PC-9 (cell line): ENCODE measurements around the gene GPRIN2. TPM values are rescaled to one million over a fixed set of nuclear protein-coding genes. Genes with fewer than 3 reads are reported as not detected.

Experiments used
- BruUV-seq: library from RNA; stranded (reverse); fragments of 400-500 nt; replicated peaks from 2 replicates; lab custom pipeline; 2021; lab: Mats Ljungman, UMichigan
- CTCF ChIA-PET: fragments of 300-600 bp; sonication (Branson Sonifier 250); formaldehyde crosslinking; loops from one replicate; lab custom pipeline; 2022; ENCODE audit warnings: antibody characterized with exemption; lab: Charles Lee
- POLR2A ChIA-PET: fragments of 300-600 bp; sonication (Branson Sonifier 250); formaldehyde crosslinking; loops from one replicate; lab custom pipeline; 2022; ENCODE audit warnings: antibody characterized with exemption; ENCODE audit not compliant: unreplicated experiment; lab: Charles Lee
- DNase-seq, 2 experiments: peaks; one replicate each; pipeline versions ENCODE4 v3.0.0 to v3.0.0-alpha.2; 2015 to 2022; ENCODE audit warnings: mixed read lengths in 1 of 2
- H2AFZ ChIP-seq: fragments of 200-600 bp; sonication (generic); 2 replicates; pipeline ENCODE4 v1.8.1; 2017; ENCODE audit warnings: antibody characterized with exemption
- H3F3A ChIP-seq: fragments of 200-600 bp; sonication (generic); 2 replicates; pipeline ENCODE4 v1.8.1; 2017; ENCODE audit warnings: antibody characterized with exemption, mild to moderate bottlenecking, low read depth; ENCODE audit not compliant: insufficient read depth
- H3K27ac ChIP-seq: fragments of 200-600 bp; sonication (generic); 2 replicates; pipeline ENCODE4 v1.6.1; 2016; ENCODE audit warnings: mixed run types
- H3K27me3 ChIP-seq: fragments of 200-600 bp; sonication (generic); 2 replicates; pipeline ENCODE4 v1.6.1; 2016; ENCODE audit warnings: low read depth, mixed run types; ENCODE audit not compliant: insufficient read depth
- H3K36me3 ChIP-seq: fragments of 200-600 bp; sonication (generic); 2 replicates; pipeline ENCODE4 v1.6.1; 2016; ENCODE audit warnings: low read depth, mixed run types
- H3K4me1 ChIP-seq: fragments of 200-600 bp; sonication (generic); replicated peaks from 2 replicates; pipeline ENCODE4 v1.6.1; 2016; ENCODE audit warnings: mixed run types; ENCODE audit not compliant: insufficient read depth
- H3K4me2 ChIP-seq: fragments of 200-600 bp; sonication (generic); 2 replicates; pipeline ENCODE4 v1.6.1; 2017; ENCODE audit warnings: mixed run types
- H3K4me3 ChIP-seq: fragments of 200-600 bp; sonication (generic); 2 replicates; pipeline ENCODE4 v1.6.1; 2016; ENCODE audit warnings: mixed run types
- H3K79me2 ChIP-seq: fragments of 200-600 bp; sonication (generic); 2 replicates; pipeline ENCODE4 v1.6.1; 2017; ENCODE audit warnings: low read depth, mixed run types
- H3K9me2 ChIP-seq: fragments of 200-600 bp; sonication (generic); 2 replicates; pipeline ENCODE4 v1.8.1; 2017; ENCODE audit warnings: mild to moderate bottlenecking; ENCODE audit not compliant: insufficient read depth
- H3K9me3 ChIP-seq: fragments of 200-600 bp; sonication (generic); 2 replicates; pipeline ENCODE4 v1.8.1; 2016; ENCODE audit warnings: low read depth; ENCODE audit not compliant: insufficient read depth
- H4K20me1 ChIP-seq: fragments of 200-600 bp; sonication (generic); 2 replicates; pipeline ENCODE4 v1.8.1; 2017; ENCODE audit not compliant: insufficient read depth
- EZH2 ChIP-seq: fragments of 200-600 bp; sonication (generic); IDR thresholded peaks from 2 replicates; pipeline ENCODE4 v1.8.0; 2017; ENCODE audit warnings: antibody characterized with exemption, low read depth
- intact Hi-C: fragments of 100-400 bp; cut with micrococcal nuclease; formaldehyde crosslinking; loops from one replicate; pipeline ENCODE4 v1.10.0; 2022; ENCODE audit not compliant: unreplicated experiment
- total RNA-seq: library from RNA; stranded (reverse); gene quantifications from 2 replicates; pipeline ENCODE4 v1.2.3, GENCODE V29; 2021
- TF ChIP-seq, protein P1 (sequence below): fragments of 200-600 bp; sonication (generic); conservative IDR thresholded peaks from 2 replicates; pipeline ENCODE4 v1.6.1; 2017; ENCODE audit warnings: mixed run types, antibody characterized with exemption, mild to moderate bottlenecking, moderate library complexity

GPRIN2 gene
- total RNA-seq, 1 experiment from 2014 or later = 33.1 TPM

DNA sequence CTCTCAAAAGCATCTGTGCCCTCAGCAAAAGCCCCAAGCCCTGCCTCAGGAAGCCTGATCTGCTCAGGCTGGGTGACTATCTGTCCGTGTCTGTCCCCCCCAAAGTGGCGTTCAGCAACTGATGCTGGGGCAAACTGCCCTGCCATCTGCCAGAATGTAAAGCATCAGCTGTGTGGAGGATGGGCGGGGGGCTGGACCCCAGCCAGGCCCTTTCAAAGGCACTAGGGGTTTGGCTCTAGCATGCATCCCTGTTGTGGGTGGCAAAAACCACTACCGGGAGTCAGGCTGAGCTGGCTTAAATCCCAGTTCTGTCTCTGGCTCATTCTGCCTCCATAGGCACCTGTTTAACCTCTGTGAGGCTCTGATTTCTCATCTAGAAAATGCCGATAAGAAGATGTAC lies 35.5 kb downstream of the GPRIN2 start:
- Histone ChIP-seq H3K36me3 (no peaks in the 10 kb centered on the region), H3K4me1 (peaks cover 44% of the 10 kb centered on the region), H2AFZ (no peak overlapping the region), H3K27ac (no peak overlapping the region), H4K20me1 (no peaks in the 10 kb centered on the region), H3K4me3 (no peak overlapping the region), H3K27me3 (no peaks in the 10 kb centered on the region), H3K79me2 (no peaks in the 10 kb centered on the region), H3F3A (peaks cover 41% of the 10 kb centered on the region), H3K9me2 (no peaks in the 10 kb centered on the region), H3K4me2 (no peak overlapping the region), H3K9me3 (no peaks in the 10 kb centered on the region)
- no peak for DNase-seq
- intact Hi-C loops = no loop called here
- no TSS peak for BruUV-seq
- CTCF ChIA-PET = no interaction called here
- TF ChIP-seq, protein P1, sequence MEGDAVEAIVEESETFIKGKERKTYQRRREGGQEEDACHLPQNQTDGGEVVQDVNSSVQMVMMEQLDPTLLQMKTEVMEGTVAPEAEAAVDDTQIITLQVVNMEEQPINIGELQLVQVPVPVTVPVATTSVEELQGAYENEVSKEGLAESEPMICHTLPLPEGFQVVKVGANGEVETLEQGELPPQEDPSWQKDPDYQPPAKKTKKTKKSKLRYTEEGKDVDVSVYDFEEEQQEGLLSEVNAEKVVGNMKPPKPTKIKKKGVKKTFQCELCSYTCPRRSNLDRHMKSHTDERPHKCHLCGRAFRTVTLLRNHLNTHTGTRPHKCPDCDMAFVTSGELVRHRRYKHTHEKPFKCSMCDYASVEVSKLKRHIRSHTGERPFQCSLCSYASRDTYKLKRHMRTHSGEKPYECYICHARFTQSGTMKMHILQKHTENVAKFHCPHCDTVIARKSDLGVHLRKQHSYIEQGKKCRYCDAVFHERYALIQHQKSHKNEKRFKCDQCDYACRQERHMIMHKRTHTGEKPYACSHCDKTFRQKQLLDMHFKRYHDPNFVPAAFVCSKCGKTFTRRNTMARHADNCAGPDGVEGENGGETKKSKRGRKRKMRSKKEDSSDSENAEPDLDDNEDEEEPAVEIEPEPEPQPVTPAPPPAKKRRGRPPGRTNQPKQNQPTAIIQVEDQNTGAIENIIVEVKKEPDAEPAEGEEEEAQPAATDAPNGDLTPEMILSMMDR = no peak
- no peak for TF ChIP-seq EZH2
- POLR2A ChIA-PET = no interaction called here

DNA sequence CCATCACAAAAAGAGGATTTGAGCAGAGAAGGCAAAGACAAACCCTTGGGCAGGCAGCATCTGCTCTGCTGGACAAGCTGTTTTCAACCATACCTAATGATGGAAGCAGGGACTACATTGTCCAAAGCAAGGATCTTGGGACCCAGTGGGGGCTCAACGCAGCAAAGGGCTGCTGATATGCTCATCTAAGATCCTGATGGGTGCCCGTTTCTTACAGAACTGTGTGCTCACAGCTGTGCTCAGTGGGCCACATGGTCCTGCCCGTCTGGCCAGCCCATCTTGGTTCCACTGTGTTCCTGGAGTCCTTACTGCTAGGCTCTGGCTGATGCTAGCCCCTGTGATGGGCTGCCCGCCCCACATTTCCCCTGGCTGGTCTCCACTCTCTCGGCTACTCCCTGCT lies 36.1 kb downstream of the GPRIN2 start:
- Histone ChIP-seq H3F3A (peaks cover 35% of the 10 kb centered on the region), H3K36me3 (no peaks in the 10 kb centered on the region), H3K4me3 (no peak overlapping the region), H2AFZ (no peak overlapping the region), H3K9me3 (no peaks in the 10 kb centered on the region), H3K79me2 (no peaks in the 10 kb centered on the region), H3K4me2 (no peak overlapping the region), H4K20me1 (no peaks in the 10 kb centered on the region), H3K27ac (no peak overlapping the region), H3K27me3 (no peaks in the 10 kb centered on the region), H3K4me1 (peaks cover 38% of the 10 kb centered on the region), H3K9me2 (no peaks in the 10 kb centered on the region)
- ChIA-PET CTCF (no interaction called here), POLR2A (no interaction called here)
- TF ChIP-seq, protein P1 = no peak
- TF ChIP-seq EZH2 = no peak
- intact Hi-C loops = no loop called here
- no TSS peak for BruUV-seq
- no peak for DNase-seq

DNA sequence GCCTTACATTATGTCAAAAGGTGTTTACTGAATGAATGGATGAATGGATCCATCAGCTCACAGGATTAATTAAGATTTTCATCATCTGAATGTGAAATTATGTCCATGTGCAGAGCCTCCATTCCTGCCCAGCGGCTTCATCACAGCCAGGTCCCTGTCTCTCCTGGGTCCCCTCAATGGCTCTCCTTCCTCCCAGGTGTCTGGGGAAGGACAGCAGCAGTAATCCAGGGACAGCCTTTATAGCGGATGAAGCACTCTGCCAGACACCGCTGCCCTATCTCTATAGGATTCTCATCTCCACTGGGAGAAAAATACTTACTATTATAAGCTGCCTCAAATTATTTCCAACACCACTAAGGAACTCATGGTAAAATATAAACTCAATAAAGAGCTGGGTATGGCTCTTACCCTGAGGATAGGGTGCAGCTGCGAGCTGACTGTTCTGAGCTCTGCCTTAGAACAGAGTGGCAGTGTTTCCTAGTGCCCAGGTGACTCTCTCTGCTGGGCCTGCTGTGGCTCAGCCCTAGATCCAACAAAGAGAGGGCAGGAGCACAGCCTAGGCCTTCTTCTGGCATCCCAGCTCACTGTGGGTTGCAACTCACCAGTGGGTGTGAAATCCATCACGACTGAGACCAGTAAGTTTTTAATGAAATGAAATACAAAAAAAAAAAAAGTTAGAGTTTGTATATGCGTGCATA lies 38.3 kb downstream of the GPRIN2 start:
- Histone ChIP-seq H3K4me1 (peaks cover 16% of the 10 kb centered on the region), H3K9me3 (no peaks in the 10 kb centered on the region), H4K20me1 (no peaks in the 10 kb centered on the region), H3K4me2 (no peak overlapping the region), H3K27me3 (no peaks in the 10 kb centered on the region), H2AFZ (no peak overlapping the region), H3K4me3 (no peak overlapping the region), H3K9me2 (no peaks in the 10 kb centered on the region), H3K79me2 (no peaks in the 10 kb centered on the region), H3F3A (peaks cover 13% of the 10 kb centered on the region), H3K27ac (no peak overlapping the region), H3K36me3 (no peaks in the 10 kb centered on the region)
- DNase-seq = no peak
- intact Hi-C loops = no loop called here
- CTCF ChIA-PET = no interaction called here
- no TSS peak for BruUV-seq
- POLR2A ChIA-PET = no interaction called here
- TF ChIP-seq, protein P1 = no peak
- TF ChIP-seq EZH2 = no peak
